Embryonic facial prominence (tissue), 1 donor: ENCODE results near the gene TIMM50.
"Not testable (repeated sequence)": the region's sequence is repeated elsewhere in the genome, so short reads cannot be mapped to it uniquely, and the experiment has no call there.

ENCODE experiments used
- DNase-seq: peaks from one replicate; pipeline ENCODE4 v3.0.0-alpha.2; 2016; ENCODE audit errors: extremely low spot score

The TIMM50 gene

GRCh38 chr19:39469567-39469966, 11.1 kb upstream of the TIMM50 start:
- no peak for DNase-seq

GRCh38 chr19:39470724-39471339, 9.8 kb upstream of the TIMM50 start:
- DNase-seq = no peak

- no peak for DNase-seq
Observed at GRCh38 chr19:39471756-39472536, 8.7 kb upstream of the TIMM50 start.

- no peak for DNase-seq
Observed at GRCh38 chr19:39472746-39473442, 7.7 kb upstream of the TIMM50 start.

GRCh38 chr19:39473443-39473960, 7.1 kb upstream of the TIMM50 start:
- no peak for DNase-seq

GRCh38 chr19:39474139-39474620, 6.5 kb upstream of the TIMM50 start:
- no peak for DNase-seq

- no peak for DNase-seq
Observed at GRCh38 chr19:39475748-39476147, 4.9 kb upstream of the TIMM50 start.

- DNase-seq = not testable (repeated sequence)
Observed at GRCh38 chr19:39479319-39479801, 1.3 kb upstream of the TIMM50 start.

GRCh38 chr19:39479916-39480315, 722 bp upstream of the TIMM50 start:
- DNase-seq = no peak

GRCh38 chr19:39481229-39481545, 549 bp downstream of the TIMM50 start:
- DNase-seq = no peak

GRCh38 chr19:39481676-39482075, 1.0 kb downstream of the TIMM50 start:
- DNase-seq = no peak

- no peak for DNase-seq
Observed at GRCh38 chr19:39483141-39483540, 2.5 kb downstream of the TIMM50 start.

- no peak for DNase-seq
Observed at GRCh38 chr19:39489756-39490155, 9.1 kb downstream of the TIMM50 start.

- no peak for DNase-seq
Observed at GRCh38 chr19:39492225-39492624, 11.6 kb downstream of the TIMM50 start.

GRCh38 chr19:39492788-39493187, 12.2 kb downstream of the TIMM50 start:
- DNase-seq = no peak

- no peak for DNase-seq
Observed at GRCh38 chr19:39494661-39495060, 14.0 kb downstream of the TIMM50 start.

- no peak for DNase-seq
Observed at GRCh38 chr19:39496063-39496462, 15.4 kb downstream of the TIMM50 start.

GRCh38 chr19:39497701-39497995, 17.0 kb downstream of the TIMM50 start:
- no peak for DNase-seq

- DNase-seq = no peak
Observed at GRCh38 chr19:39497996-39498797, 17.6 kb downstream of the TIMM50 start.

GRCh38 chr19:39498798-39499642, 18.4 kb downstream of the TIMM50 start, which contains the start of gene DLL3:
TSS of gene DLL3 (plus strand) at chr19:39498947. CDS start at chr19:39498975, 28 bp downstream.
- DNase-seq = no peak

- DNase-seq = no peak
Observed at GRCh38 chr19:39499932-39500331, 19.3 kb downstream of the TIMM50 start.
